H1 (cell line): ENCODE results near the gene SLX1A. TPM values are rescaled to one million over a fixed set of nuclear protein-coding genes. Genes with fewer than 3 reads are reported as not detected.
"Not testable (repeated sequence)": the region's sequence is repeated elsewhere in the genome, so short reads cannot be mapped to it uniquely, and the experiment has no call there.

Experiments
- CTCF ChIA-PET: fragments of 300-600 bp; sonication (Branson Sonifier 250); formaldehyde crosslinking; loops from one replicate; lab custom pipeline; 2021; ENCODE audit not compliant: partially characterized antibody; lab: Charles Lee
- POLR2A ChIA-PET: fragments of 300-600 bp; sonication (Branson Sonifier 250); formaldehyde crosslinking; loops from one replicate; lab custom pipeline; 2021; ENCODE audit warnings: inconsistent platforms; ENCODE audit not compliant: partially characterized antibody; lab: Charles Lee
- DNase-seq, 2 experiments: peaks; one replicate each; pipeline versions ENCODE4 v3.0.0 to v3.0.0-alpha.2; 2010 to 2022; ENCODE audit warnings: low spot score in 2 of 2, low read depth in 1 of 2, mixed read lengths in 1 of 2
- FAIRE-seq: peaks from 2 replicates; lab custom pipeline; 2011; peaks lifted over from hg19 to GRCh38; lab: Jason Lieb, UNC
- H2AFZ ChIP-seq: 2 replicates; pipeline ENCODE4 v1.8.1; 2012; ENCODE audit warnings: low read length, inconsistent platforms
- H2AK5ac ChIP-seq: 2 replicates; pipeline ENCODE4 v1.6.1; 2013; ENCODE audit warnings: low read depth, low read length
- H2BK120ac ChIP-seq: replicated peaks from 2 replicates; pipeline ENCODE3; 2013; ENCODE audit warnings: low read depth, low read length, inconsistent platforms
- H2BK12ac ChIP-seq: 2 replicates; pipeline ENCODE4 v1.6.1; 2013; ENCODE audit warnings: low read depth, low read length
- H2BK15ac ChIP-seq: 2 replicates; pipeline ENCODE4 v1.6.1; 2013; ENCODE audit warnings: low read length
- H2BK20ac ChIP-seq: 2 replicates; pipeline ENCODE4 v1.6.1; 2013; ENCODE audit warnings: low read length
- H2BK5ac ChIP-seq: 2 replicates; pipeline ENCODE4 v1.6.1; 2013; ENCODE audit warnings: low read depth, low read length
- H3K14ac ChIP-seq: 2 replicates; pipeline ENCODE4 v1.6.1; 2013; ENCODE audit warnings: inconsistent platforms; ENCODE audit not compliant: insufficient read length
- H3K18ac ChIP-seq: 2 replicates; pipeline ENCODE4 v1.6.1; 2013; ENCODE audit warnings: low read length; ENCODE audit errors: extremely low read depth
- H3K23ac ChIP-seq: 2 replicates; pipeline ENCODE4 v1.6.1; 2013; ENCODE audit warnings: inconsistent platforms; ENCODE audit not compliant: insufficient read length
- H3K23me2 ChIP-seq: 2 replicates; pipeline ENCODE4 v1.6.1; 2013; ENCODE audit warnings: low read depth, low read length
- H3K27ac ChIP-seq: 2 replicates; pipeline ENCODE4 v1.6.1; 2011; ENCODE audit warnings: low read depth, low read length, inconsistent platforms
- H3K27me3 ChIP-seq, 4 experiments: replicated peaks in 1 of 4; 1 replicate in 1 of 4; 2 replicates in 3 of 4; pipeline versions ENCODE4 v1.6.1 to v1.8.1; 2011 to 2013; ENCODE audit warnings: low read length in 3 of 4, mild to moderate bottlenecking in 3 of 4, inconsistent platforms in 2 of 4, mixed read lengths in 2 of 4, moderate library complexity in 1 of 4; ENCODE audit not compliant: control insufficient read depth in 3 of 4, insufficient read depth in 3 of 4; ENCODE audit errors: extremely low read depth in 1 of 4
- H3K36me3 ChIP-seq, 4 experiments: 2 replicates each; pipeline versions ENCODE4 v1.6.1 to v1.8.1; 2011 to 2013; ENCODE audit warnings: mild to moderate bottlenecking in 4 of 4, low read length in 3 of 4, moderate library complexity in 2 of 4, control low read depth in 1 of 4, inconsistent platforms in 1 of 4; ENCODE audit not compliant: insufficient read depth in 4 of 4, control insufficient read depth in 2 of 4
- H3K4ac ChIP-seq: replicated peaks from 2 replicates; pipeline ENCODE3; 2013; ENCODE audit warnings: low read length, low read depth, mixed read lengths, inconsistent platforms; ENCODE audit not compliant: insufficient read length
- H3K4me1 ChIP-seq, 4 experiments: replicated peaks in 1 of 4; 1 replicate in 1 of 4; 2 replicates in 3 of 4; pipeline versions ENCODE4 v1.6.1 to v1.8.1; 2011 to 2013; ENCODE audit warnings: low read length in 3 of 4, inconsistent platforms in 2 of 4, mixed read lengths in 1 of 4; ENCODE audit not compliant: insufficient read depth in 4 of 4, control insufficient read depth in 3 of 4
- H3K4me2 ChIP-seq, 2 experiments: 2 replicates each; pipeline versions ENCODE4 v1.6.1 to v1.8.1; 2011 to 2013; ENCODE audit warnings: low read depth in 2 of 2, low read length in 2 of 2, control low read depth in 1 of 2, inconsistent platforms in 1 of 2, mild to moderate bottlenecking in 1 of 2; ENCODE audit not compliant: insufficient read depth in 1 of 2
- H3K4me3 ChIP-seq, 4 experiments: fragments of 200-600, 300-600 bp in 1 of 4; sonication (generic), shearing (Covaris generic), sonication (Bioruptor Twin) in 1 of 4; 2 replicates each; pipeline versions ENCODE4 v1.5.1 to v1.8.1; 2011 to 2016; ENCODE audit warnings: low read length in 4 of 4, low read depth in 3 of 4, control low read depth in 2 of 4, inconsistent platforms in 2 of 4, mild to moderate bottlenecking in 2 of 4, mixed read lengths in 1 of 4, moderate library complexity in 1 of 4; ENCODE audit not compliant: insufficient read depth in 2 of 4; ENCODE audit errors: extremely low read depth in 1 of 4
- H3K56ac ChIP-seq: replicated peaks from 2 replicates; pipeline ENCODE3; 2013; ENCODE audit warnings: low read depth, mild to moderate bottlenecking, mixed read lengths, low read length, inconsistent platforms; ENCODE audit not compliant: insufficient read length
- H3K79me1 ChIP-seq: 2 replicates; pipeline ENCODE4 v1.6.1; 2013; ENCODE audit warnings: low read depth, low read length, control low read depth
- H3K79me2 ChIP-seq, 2 experiments: 2 replicates each; pipeline versions ENCODE4 v1.6.1 to v1.8.1; 2012 to 2013; ENCODE audit warnings: low read length in 2 of 2, mild to moderate bottlenecking in 2 of 2, inconsistent platforms in 1 of 2; ENCODE audit not compliant: insufficient read depth in 2 of 2, control insufficient read depth in 1 of 2
- H3K9ac ChIP-seq, 4 experiments: replicated peaks in 1 of 4; 1 replicate in 1 of 4; 2 replicates in 3 of 4; pipeline versions ENCODE4 v1.6.1 to v1.8.1; 2011 to 2013; ENCODE audit warnings: low read depth in 3 of 4, low read length in 3 of 4, control low read depth in 2 of 4, mild to moderate bottlenecking in 2 of 4, moderate library complexity in 2 of 4, inconsistent platforms in 1 of 4; ENCODE audit errors: extremely low read depth in 1 of 4
- H3K9me3 ChIP-seq, 2 experiments: 2 replicates each; pipeline versions ENCODE4 v1.6.1 to v1.8.1; 2012 to 2013; ENCODE audit warnings: mild to moderate bottlenecking in 2 of 2, moderate library complexity in 2 of 2, control low read depth in 1 of 2, inconsistent platforms in 1 of 2, low read depth in 1 of 2, low read length in 1 of 2, mixed read lengths in 1 of 2; ENCODE audit not compliant: insufficient read depth in 2 of 2
- H4K20me1 ChIP-seq, 2 experiments: replicated peaks in 1 of 2; 2 replicates each; pipeline versions ENCODE3 to v1.8.1; 2011 to 2013; ENCODE audit warnings: inconsistent platforms in 2 of 2, low read length in 2 of 2, mild to moderate bottlenecking in 1 of 2; ENCODE audit not compliant: insufficient read depth in 2 of 2, control insufficient read depth in 1 of 2
- H4K5ac ChIP-seq: 2 replicates; pipeline ENCODE4 v1.6.1; 2013; ENCODE audit warnings: low read length, low read depth, mixed read lengths, inconsistent platforms; ENCODE audit not compliant: insufficient read length
- H4K8ac ChIP-seq: 2 replicates; pipeline ENCODE4 v1.8.0; 2013; ENCODE audit warnings: mild to moderate bottlenecking, moderate library complexity, low read length, inconsistent platforms; ENCODE audit not compliant: insufficient read depth; ENCODE audit errors: extremely low read depth
- H4K91ac ChIP-seq: replicated peaks from 2 replicates; pipeline ENCODE3; 2013; ENCODE audit warnings: low read length, mixed read lengths, inconsistent platforms; ENCODE audit not compliant: insufficient read length
- WGBS, 2 experiments: shearing (Covaris generic) in 1 of 2; methylation state at CpG; one replicate each; pipeline versions ENCODE4 v1.1.6 to v1.1.7; 2013 to 2015; ENCODE audit warnings: low lambda C conversion rate in 2 of 2, mixed read lengths in 2 of 2, inconsistent platforms in 1 of 2, low coverage in 1 of 2, missing lambda C conversion rate in 1 of 2; ENCODE audit not compliant: insufficient replicate concordance in 2 of 2, insufficient coverage in 1 of 2, insufficient read length in 1 of 2; ENCODE audit errors: extremely low coverage in 1 of 2, missing lambda C conversion rate in 1 of 2; 5-methylcytosine and 5-hydroxymethylcytosine counted together
- polyA plus RNA-seq, 7 experiments: library from polyadenylated mRNA; depleted of rRNA in 3 of 7; stranded (reverse) in 5 of 7; unstranded in 2 of 7; fragments of >200 nt in 5 of 7; fragments of 200-250 nt in 2 of 7; gene quantifications; 1 replicate in 5 of 7; 2 replicates in 1 of 7; 4 replicates in 1 of 7; pipeline versions ENCODE4 v1.2.1 to v1.2.3, GENCODE V29; 2011 to 2013; ENCODE audit warnings: missing spikeins in 2 of 7, mixed read lengths in 2 of 7
- total RNA-seq: library from RNA; stranded (reverse); fragmentation: NEBNext Ultra II Directional; extraction: Animal tissue kit (Norgen Biotek cat#: 25700); gene quantifications from 2 replicates; pipeline ENCODE4 v1.2.1, GENCODE V29; 2021

Gene SLX1A
- total and polyA plus RNA-seq, 2 of the 8 experiments (the other 6 are each of a cell fraction or from before 2014, with no cell fraction given): 4.7 to 36.9 TPM

DNA sequence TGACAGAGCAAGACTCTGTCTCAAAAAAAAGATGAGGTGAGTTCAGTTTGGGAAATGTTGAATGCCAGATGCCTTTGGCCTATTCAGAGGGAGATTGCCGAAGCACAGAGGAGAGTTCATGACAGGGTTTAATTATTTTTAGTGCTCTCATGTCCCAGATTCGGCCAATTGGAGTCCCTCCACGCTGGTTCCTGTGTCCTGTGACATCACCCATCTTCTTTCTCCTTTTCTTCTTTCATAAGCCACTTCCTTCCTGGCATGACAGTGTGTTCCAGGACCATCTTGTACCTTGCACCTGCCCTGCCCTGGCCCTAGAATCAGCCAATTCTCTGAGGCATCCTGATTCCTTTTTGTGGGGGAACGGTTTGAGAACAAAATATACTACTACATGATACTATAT lies 17.7 kb downstream of the SLX1A start:
- WGBS, 2 experiments: no CpG with 5 or more reads among the region's 4 CpGs
- CTCF ChIA-PET, FAIRE-seq: not testable (repeated sequence)

DNA sequence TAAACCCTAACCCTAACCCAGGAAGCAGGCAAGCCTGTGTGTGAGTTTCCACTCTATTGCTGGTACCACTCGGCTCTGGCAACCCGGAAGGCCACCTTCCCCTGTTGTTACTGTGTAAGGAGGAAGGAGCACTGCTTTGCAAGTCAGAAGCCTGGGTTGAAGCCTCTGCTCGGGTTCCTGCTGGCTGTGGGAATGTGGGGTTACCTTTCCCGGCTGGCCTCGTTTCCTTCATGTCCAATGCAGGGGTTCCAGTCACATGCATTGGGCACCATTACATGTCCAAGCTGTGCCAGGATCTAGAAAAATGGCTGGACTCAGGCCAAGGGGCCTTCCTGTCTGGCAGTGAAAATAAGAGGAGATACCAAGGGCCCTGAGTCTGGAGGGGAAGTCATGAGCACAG lies 23.4 kb downstream of the SLX1A start:
- H2BK15ac ChIP-seq, H3K27me3 ChIP-seq, H3K79me2 ChIP-seq, H2BK12ac ChIP-seq, H3K9ac ChIP-seq, H3K79me1 ChIP-seq, H3K4me2 ChIP-seq, FAIRE-seq, DNase-seq, H2BK20ac ChIP-seq, H4K20me1 ChIP-seq, H3K4me3 ChIP-seq, H3K27ac ChIP-seq, H4K8ac ChIP-seq, H3K23me2 ChIP-seq, H3K36me3 ChIP-seq, H3K4ac ChIP-seq, H2BK5ac ChIP-seq, H3K14ac ChIP-seq, H3K9me3 ChIP-seq, H3K23ac ChIP-seq, H3K18ac ChIP-seq, CTCF ChIA-PET, H2BK120ac ChIP-seq, H3K56ac ChIP-seq, H3K4me1 ChIP-seq, H2AFZ ChIP-seq, H4K91ac ChIP-seq, H2AK5ac ChIP-seq, POLR2A ChIA-PET, H4K5ac ChIP-seq: not testable (repeated sequence)
- WGBS, 2 experiments: 64% methylated on average over 3 of the region's 5 CpGs; no CpG with 5 or more reads in 1 of the 2 experiments

More for the DNA sequence above, 17.7 kb downstream of the SLX1A start:
- H3K23ac ChIP-seq, H3K14ac ChIP-seq, H3K27me3 ChIP-seq, H3K4me3 ChIP-seq, H3K4me2 ChIP-seq, H3K56ac ChIP-seq, H4K8ac ChIP-seq, H3K79me1 ChIP-seq, H4K20me1 ChIP-seq, H3K4me1 ChIP-seq, H2AK5ac ChIP-seq, H4K5ac ChIP-seq, POLR2A ChIA-PET, H3K9me3 ChIP-seq, DNase-seq, H3K27ac ChIP-seq, H3K18ac ChIP-seq, H3K36me3 ChIP-seq, H3K4ac ChIP-seq, H3K23me2 ChIP-seq, H2BK15ac ChIP-seq, H2AFZ ChIP-seq, H2BK5ac ChIP-seq, H4K91ac ChIP-seq, H2BK20ac ChIP-seq, H3K79me2 ChIP-seq, H2BK120ac ChIP-seq, H3K9ac ChIP-seq, H2BK12ac ChIP-seq: not testable (repeated sequence)
